GM18873 (cell line): ENCODE measurements around the gene TMEM132C.

Source experiments
- ATAC-seq: cut with Tn5 transposase; IDR thresholded peaks from one replicate; pipeline ENCODE4 v1.9.1; 2021; ENCODE audit warnings: mild to moderate bottlenecking, moderate library complexity, moderate number of reproducible peaks; ENCODE audit not compliant: unreplicated experiment, low FRiP score

TMEM132C gene

GRCh38 chr12:128543971-128544370, 277.0 kb downstream of the TMEM132C start:
- ATAC-seq: no peak

DNA sequence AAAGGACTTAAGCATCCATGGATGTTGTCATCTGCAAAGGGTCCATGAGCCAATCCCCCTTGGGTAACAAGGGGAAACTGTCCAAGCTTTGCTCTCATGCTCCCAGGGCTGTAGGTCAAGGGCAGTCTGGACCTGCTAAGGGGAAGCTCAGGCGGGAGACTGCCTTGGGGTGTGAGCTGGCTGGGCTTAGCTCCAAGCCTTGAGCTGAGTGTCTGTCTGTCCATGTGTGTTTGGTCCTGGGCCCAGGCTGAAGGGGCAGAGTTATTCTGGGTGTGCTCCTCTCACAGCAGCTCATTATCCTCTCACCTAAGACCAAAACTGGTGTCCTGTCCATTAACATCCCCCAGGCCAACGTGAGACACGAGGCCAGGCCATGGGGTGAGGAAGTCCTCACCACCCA, 282.0 kb downstream of the TMEM132C start:
- no peak for ATAC-seq

DNA sequence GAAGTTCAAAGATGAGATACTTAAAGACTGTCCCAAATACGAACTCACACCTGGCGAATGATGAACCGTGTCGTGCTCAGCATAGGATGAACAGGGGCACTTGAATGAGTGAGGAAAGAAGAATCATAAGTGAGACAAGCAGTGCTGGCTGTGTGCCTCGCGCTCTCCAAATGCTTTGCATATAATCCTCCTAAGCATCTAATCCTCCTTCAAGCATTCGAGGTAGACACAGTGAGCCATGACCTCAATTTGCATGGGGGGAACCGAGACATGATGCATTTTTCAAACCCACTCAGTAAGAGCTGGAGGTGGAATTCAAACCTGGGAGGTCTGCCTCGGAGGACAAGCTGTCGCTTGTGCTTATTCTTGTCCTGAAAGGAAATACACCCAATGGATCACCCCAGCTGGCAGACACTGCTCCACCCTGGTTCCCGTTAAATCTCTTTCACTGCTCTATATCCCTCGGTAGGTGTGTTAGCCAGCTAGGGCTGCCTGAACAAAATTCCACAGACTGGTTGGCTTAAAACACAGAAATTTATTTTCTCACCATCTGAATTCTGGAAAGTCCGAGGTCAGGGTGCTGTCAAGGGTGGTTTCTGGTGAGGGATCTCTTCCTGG, 282.7 kb downstream of the TMEM132C start:
- no peak for ATAC-seq

- ATAC-seq: no peak
Measured at GRCh38 chr12:128551266-128551665, 284.3 kb downstream of the TMEM132C start.

- no peak for ATAC-seq
Measured at GRCh38 chr12:128554546-128555304, 287.8 kb downstream of the TMEM132C start.

- no peak for ATAC-seq
Measured at GRCh38 chr12:128557231-128557630, 290.3 kb downstream of the TMEM132C start.

DNA sequence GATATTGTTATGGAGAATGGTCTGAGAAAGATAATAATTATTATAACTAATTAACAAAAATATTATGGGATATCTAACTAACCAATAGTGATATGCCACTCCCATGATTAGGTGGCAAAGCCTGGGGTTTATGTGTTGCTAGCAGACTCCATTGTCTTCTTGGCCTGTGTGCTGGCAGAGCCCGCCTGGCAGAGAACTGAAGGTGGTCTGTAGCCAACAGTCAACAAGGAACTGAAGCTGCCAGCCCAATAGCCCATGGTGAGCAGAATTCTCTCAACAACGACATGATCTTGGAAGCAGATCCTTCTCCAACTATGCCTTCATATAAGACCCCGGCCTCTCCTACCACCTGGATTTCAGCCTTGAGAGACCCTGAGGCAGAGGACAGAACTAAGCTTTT, 298.0 kb downstream of the TMEM132C start:
- ATAC-seq: no peak

DNA sequence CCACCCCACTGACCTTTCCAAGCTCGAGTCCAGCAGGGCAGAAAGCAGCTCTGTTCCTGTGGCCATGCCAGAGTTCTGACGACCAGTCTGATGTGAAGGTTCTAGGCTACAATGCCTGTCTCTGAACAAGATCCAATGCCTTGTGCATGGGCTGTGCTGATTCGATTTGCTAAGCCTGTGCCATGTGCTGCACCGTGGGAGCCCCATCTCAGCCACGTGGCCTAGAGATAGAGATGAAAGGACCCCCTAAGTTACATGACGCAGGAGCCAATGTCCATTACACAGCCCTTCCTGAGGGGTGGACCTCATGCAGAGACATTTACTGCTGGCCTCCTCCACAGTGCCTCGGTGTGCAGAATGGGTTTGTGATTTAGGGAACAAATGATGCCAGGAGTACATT, 300.8 kb downstream of the TMEM132C start:
- no peak for ATAC-seq

- peak; percentile 56 for ATAC-seq
Measured at GRCh38 chr12:128570191-128571065, 303.5 kb downstream of the TMEM132C start.

- ATAC-seq: no peak
Measured at GRCh38 chr12:128571906-128572810, 305.2 kb downstream of the TMEM132C start.

GRCh38 chr12:128573907-128574306, 306.9 kb downstream of the TMEM132C start:
- ATAC-seq: no peak

DNA sequence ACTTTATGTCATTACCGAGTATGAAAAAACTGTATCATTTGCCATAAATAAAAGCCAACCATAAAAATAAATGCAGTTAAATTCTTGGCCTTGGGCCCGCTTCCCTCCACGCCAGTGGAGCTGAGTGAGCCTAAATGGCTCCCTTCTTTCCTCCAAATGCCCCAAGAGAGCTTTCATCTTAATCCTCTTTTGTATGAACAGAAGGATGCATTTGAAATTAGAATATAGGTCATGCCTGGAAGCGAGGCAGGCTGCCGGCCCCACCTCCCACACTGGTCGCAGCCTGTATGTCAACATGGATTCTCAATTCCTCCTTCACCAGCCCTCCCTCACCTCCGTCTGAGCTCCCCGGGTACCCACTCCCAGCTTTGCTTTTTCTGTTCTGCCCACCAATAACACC, 311.1 kb downstream of the TMEM132C start:
- ATAC-seq: no peak

DNA sequence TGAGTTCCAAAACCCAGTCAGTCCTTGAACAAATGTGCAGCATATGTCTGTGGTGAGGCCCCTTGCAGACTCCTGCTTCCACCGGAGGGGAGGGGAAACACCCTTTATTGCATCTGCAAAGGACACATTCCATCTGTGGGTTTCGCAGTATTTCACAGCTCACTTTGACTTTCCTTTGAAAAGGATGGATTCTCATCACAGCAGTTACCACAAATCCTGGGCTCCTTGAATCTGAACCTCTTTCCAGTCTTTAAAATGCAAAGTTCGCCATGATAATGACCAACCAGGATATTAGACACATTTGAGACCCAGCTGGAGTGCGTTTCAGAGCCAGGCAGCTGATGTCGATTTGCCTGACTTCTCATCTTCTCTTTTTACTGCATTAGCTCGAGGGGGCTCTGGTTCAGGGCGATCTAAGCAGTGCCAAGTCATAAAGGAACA, 314.4 kb downstream of the TMEM132C start:
- no peak for ATAC-seq

DNA sequence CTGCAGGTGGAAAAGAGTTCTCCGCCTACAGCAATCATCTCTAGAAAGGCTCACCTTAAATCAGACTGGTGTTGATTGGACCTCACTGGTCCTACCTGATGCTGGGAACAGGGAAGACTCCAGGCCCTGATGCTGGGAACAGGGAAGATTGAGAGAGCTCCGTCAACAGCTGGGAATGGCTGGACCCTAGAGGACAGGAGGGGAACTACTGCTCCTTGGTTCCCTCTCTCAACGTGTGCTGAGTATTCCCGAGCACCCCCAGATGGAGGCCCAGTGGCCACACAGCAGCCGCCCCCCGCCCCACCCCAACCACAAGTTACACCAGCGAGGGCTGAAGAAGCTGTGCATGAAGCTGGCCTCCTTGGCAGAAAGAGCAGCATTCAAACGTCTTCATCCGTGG, 316.5 kb downstream of the TMEM132C start:
- ATAC-seq: no peak

- ATAC-seq: no peak
Measured at GRCh38 chr12:128586451-128587029, 319.6 kb downstream of the TMEM132C start.

GRCh38 chr12:128587918-128588317, 320.9 kb downstream of the TMEM132C start:
- no peak for ATAC-seq

GRCh38 chr12:128592220-128592744, 325.3 kb downstream of the TMEM132C start:
- no peak for ATAC-seq

DNA sequence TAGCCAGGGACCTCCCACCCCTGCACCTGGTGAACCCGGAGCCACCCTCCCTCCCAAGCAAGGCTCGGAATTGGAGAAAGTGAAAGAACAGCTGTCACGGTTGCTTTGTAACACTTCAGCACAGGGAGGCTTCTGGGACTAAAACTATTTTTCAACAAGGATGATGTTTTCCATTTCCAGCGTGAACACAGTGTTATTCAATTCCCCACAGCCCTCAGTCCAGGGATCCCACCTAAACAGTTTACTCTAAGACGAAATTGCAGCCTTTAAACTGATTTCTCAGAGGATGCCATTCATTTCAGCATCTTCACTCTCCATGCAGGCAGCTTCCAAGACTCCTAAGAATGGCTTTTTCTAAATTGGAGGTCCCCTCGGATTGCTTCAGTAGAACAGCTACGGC, 327.6 kb downstream of the TMEM132C start:
- ATAC-seq: no peak

GRCh38 chr12:128595609-128596008, 328.6 kb downstream of the TMEM132C start:
- no peak for ATAC-seq

DNA sequence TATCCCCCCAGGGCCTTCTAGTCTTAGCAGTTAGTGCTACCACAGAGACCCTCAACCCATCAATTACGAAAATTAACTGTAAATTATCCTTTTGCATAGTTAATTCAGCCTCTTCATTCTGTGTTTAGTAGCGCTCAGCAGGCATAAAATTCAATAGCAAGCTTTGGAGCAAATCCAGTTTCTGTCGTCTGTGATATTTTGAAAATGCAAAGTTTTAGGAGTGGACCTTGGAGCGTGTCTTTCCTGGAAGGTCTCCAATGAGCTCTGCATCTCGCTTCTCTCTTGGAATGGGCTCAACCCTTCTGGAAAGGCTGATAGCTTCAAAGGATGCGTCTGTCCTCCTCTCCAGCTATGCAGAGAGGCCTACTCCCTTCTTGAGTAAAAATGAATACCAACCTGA, 333.9 kb downstream of the TMEM132C start:
- no peak for ATAC-seq
